Common myeloid progenitor, CD34-positive (primary cell): ENCODE results near the gene SRRT.

Source experiments
- CTCF ChIA-PET: fragments of 350-600 bp; sonication (Branson Sonifier 250); formaldehyde crosslinking; loops from one replicate; lab custom pipeline; 2021; ENCODE audit warnings: antibody characterized with exemption; lab: Charles Lee
- POLR2A ChIA-PET: fragments of 350-600 bp; sonication (Branson Sonifier 250); formaldehyde crosslinking; loops from one replicate; lab custom pipeline; 2021; ENCODE audit warnings: antibody characterized with exemption; lab: Charles Lee
- DNase-seq, 3 donors: peaks; one replicate each; pipeline versions ENCODE4 v3.0.0 to v3.0.0-alpha.2; 2013
- H3K27ac ChIP-seq, 2 experiments: 1 replicate in 1 of 2; 2 replicates in 1 of 2; pipeline ENCODE4 v1.7.0; 2013; ENCODE audit warnings: inconsistent platforms in 2 of 2, low read length in 2 of 2, mild to moderate bottlenecking in 2 of 2, low read depth in 1 of 2, moderate library complexity in 1 of 2; ENCODE audit not compliant: severe bottlenecking in 2 of 2, insufficient read depth in 1 of 2, poor library complexity in 1 of 2
- H3K27me3 ChIP-seq, 5 experiments: replicated peaks in 2 of 5; 1 replicate in 3 of 5; 2 replicates in 2 of 5; pipeline versions ENCODE4 v1.6.1 to v1.7.0; 2013; ENCODE audit warnings: low read length in 4 of 5, mild to moderate bottlenecking in 2 of 5, moderate library complexity in 2 of 5, inconsistent platforms in 1 of 5; ENCODE audit not compliant: insufficient read depth in 5 of 5, control insufficient read depth in 4 of 5
- H3K36me3 ChIP-seq, 4 experiments: 1 replicate in 2 of 4; 2 replicates in 2 of 4; pipeline versions ENCODE4 v1.6.1 to v1.7.0; 2013; ENCODE audit warnings: low read length in 3 of 4, control low read depth in 1 of 4, mild to moderate bottlenecking in 1 of 4; ENCODE audit not compliant: control insufficient read depth in 4 of 4, insufficient read depth in 4 of 4
- H3K4me1 ChIP-seq, 4 experiments: 1 replicate in 3 of 4; 2 replicates in 1 of 4; pipeline versions ENCODE4 v1.6.1 to v1.7.1; 2013; ENCODE audit warnings: low read length in 3 of 4, mild to moderate bottlenecking in 3 of 4, control low read depth in 1 of 4, inconsistent platforms in 1 of 4, moderate library complexity in 1 of 4; ENCODE audit not compliant: control insufficient read depth in 4 of 4, insufficient read depth in 4 of 4; ENCODE audit errors: control extremely low read depth in 1 of 4
- H3K4me3 ChIP-seq, 7 experiments: 1 replicate in 4 of 7; 2 replicates in 3 of 7; pipeline versions ENCODE4 v1.5.1 to v1.7.0; 2013; ENCODE audit warnings: mild to moderate bottlenecking in 7 of 7, low read length in 6 of 7, moderate library complexity in 6 of 7, inconsistent platforms in 2 of 7, low read depth in 2 of 7, control low read depth in 1 of 7; ENCODE audit not compliant: insufficient read depth in 4 of 7, control insufficient read depth in 1 of 7; ENCODE audit errors: extremely low read depth in 1 of 7
- H3K9me3 ChIP-seq, 5 experiments: 1 replicate in 4 of 5; 2 replicates in 1 of 5; pipeline versions ENCODE4 v1.6.1 to v1.7.1; 2013; ENCODE audit warnings: low read length in 4 of 5, mild to moderate bottlenecking in 2 of 5, inconsistent platforms in 1 of 5, low read depth in 1 of 5, moderate library complexity in 1 of 5; ENCODE audit not compliant: control insufficient read depth in 4 of 5, insufficient read depth in 2 of 5; ENCODE audit errors: control extremely low read depth in 1 of 5
- WGBS: methylation state at CpG from one replicate; pipeline ENCODE4 v1.1.5; 2013; ENCODE audit not compliant: insufficient coverage; 5-methylcytosine and 5-hydroxymethylcytosine counted together

SRRT gene

GRCh38 chr7:100879685-100880261, 4.9 kb downstream of the SRRT start:
- Histone ChIP-seq H3K36me3 (peaks cover 8 to 74% (median 54%) of the 10 kb centered on the region in 4 experiments), H3K27ac (no peak overlapping the region), H3K4me3 (no peak overlapping the region), H3K9me3 (no peaks in the 10 kb centered on the region), H3K27me3 (no peaks in the 10 kb centered on the region), H3K4me1 (peaks cover 7 to 23% (median 15%) of the 10 kb centered on the region in 4 experiments)
- DNase-seq, result no peak
- POLR2A ChIA-PET, result no interaction called here
- CTCF ChIA-PET, result no interaction called here
- 90% methylated on average over 11 of the region's 11 CpGs for WGBS

GRCh38 chr7:100880645-100881044, 5.7 kb downstream of the SRRT start:
- Histone ChIP-seq H3K4me3 (no peak overlapping the region), H3K9me3 (no peaks in the 10 kb centered on the region), H3K4me1 (peaks cover 4 to 22% (median 13%) of the 10 kb centered on the region in 4 experiments), H3K27ac (no peak overlapping the region), H3K27me3 (no peaks in the 10 kb centered on the region), H3K36me3 (peaks cover 10 to 83% (median 59%) of the 10 kb centered on the region in 4 experiments)
- CTCF ChIA-PET, result no interaction called here
- WGBS, result 98% methylated on average over 5 of the region's 7 CpGs
- DNase-seq, result no peak
- POLR2A ChIA-PET, result no interaction called here

- 96% methylated on average over 13 of the region's 20 CpGs for WGBS
- Histone ChIP-seq H3K27me3 (no peaks in the 10 kb centered on the region), H3K27ac (no peak overlapping the region), H3K9me3 (no peaks in the 10 kb centered on the region), H3K36me3 (peaks cover 14 to 88% (median 64%) of the 10 kb centered on the region in 4 experiments), H3K4me1 (peaks cover 1 to 21% (median 11%) of the 10 kb centered on the region in 4 experiments), H3K4me3 (no peak overlapping the region)
- POLR2A ChIA-PET, result no interaction called here
- no peak for DNase-seq
- CTCF ChIA-PET, result no interaction called here
Observed at GRCh38 chr7:100881136-100881535, 6.2 kb downstream of the SRRT start.

GRCh38 chr7:100882201-100882600, 7.3 kb downstream of the SRRT start:
- DNase-seq, result no peak
- peaks cover 0 to 23% (median 18%) of the 10 kb centered on the region in 4 experiments for H3K4me1 ChIP-seq
- H3K27me3 ChIP-seq, result no peaks in the 10 kb centered on the region
- no peak overlapping the region for H3K27ac ChIP-seq
- whole genome bisulfite sequencing, result 95% methylated on average over 7 of the region's 9 CpGs
- H3K36me3 ChIP-seq, result peaks cover 16 to 92% (median 69%) of the 10 kb centered on the region in 4 experiments
- H3K4me3 ChIP-seq, result no peak overlapping the region
- CTCF ChIA-PET, result no interaction called here
- H3K9me3 ChIP-seq, result no peaks in the 10 kb centered on the region
- POLR2A ChIA-PET, result interaction anchor here (0.6 kb wide), 1 partner anchor 225 kb away, joined by 5 read pairs; no protein-coding TSS in a partner anchor

- CTCF ChIA-PET, result no interaction called here
- Histone ChIP-seq H3K9me3 (no peaks in the 10 kb centered on the region), H3K27ac (no peak overlapping the region), H3K4me1 (peaks cover under 1 to 30% (median 25%) of the 10 kb centered on the region in 4 experiments), H3K4me3 (no peak overlapping the region), H3K36me3 (peaks cover 16 to 90% (median 68%) of the 10 kb centered on the region in 4 experiments), H3K27me3 (no peaks in the 10 kb centered on the region)
- no peak for DNase-seq
- 95% methylated on average over 18 of the region's 24 CpGs for WGBS
- POLR2A ChIA-PET, result no interaction called here
Observed at GRCh38 chr7:100882785-100883526, 8.1 kb downstream of the SRRT start.

GRCh38 chr7:100884736-100885439, 10.0 kb downstream of the SRRT start:
- Histone ChIP-seq H3K27ac (no peak overlapping the region), H3K4me1 (peaks cover 4 to 47% (median 41%) of the 10 kb centered on the region in 4 experiments), H3K9me3 (no peaks in the 10 kb centered on the region), H3K4me3 (no peak overlapping the region), H3K36me3 (peaks cover 16 to 85% (median 63%) of the 10 kb centered on the region in 4 experiments), H3K27me3 (no peaks in the 10 kb centered on the region)
- POLR2A ChIA-PET, result interaction anchor here (1.2 kb wide), 1 partner anchor 10 kb away, joined by 6 read pairs; the partner anchor contains the start of gene SRRT
- DNase-seq, result no peak
- WGBS, result 95% methylated on average over 23 of the region's 29 CpGs
- CTCF ChIA-PET, result no interaction called here
